Osteocyte (in vitro differentiated cells): Measurements from ENCODE around the gene MYO15B. TPM values are rescaled to one million over a fixed set of nuclear protein-coding genes. Genes with fewer than 3 reads are reported as not detected.
"Not testable (repeated sequence)": the region's sequence is repeated elsewhere in the genome, so short reads cannot be mapped to it uniquely, and the experiment has no call there.

Source experiments
- DNase-seq: peaks from one replicate; pipeline ENCODE4 v3.0.0; 2021; ENCODE audit warnings: mixed read lengths; ENCODE audit not compliant: unreplicated experiment; ENCODE audit errors: extremely low spot score
- H3K27ac Mint-ChIP-seq: one replicate; pipeline ENCODE4 v1.8.0; 2021; ENCODE audit warnings: mild to moderate bottlenecking, mixed read lengths; ENCODE audit not compliant: unreplicated experiment
- H3K27me3 Mint-ChIP-seq: one replicate; pipeline ENCODE4 v1.8.0; 2021; ENCODE audit warnings: mixed read lengths; ENCODE audit not compliant: unreplicated experiment
- H3K36me3 Mint-ChIP-seq: one replicate; pipeline ENCODE4 v1.8.0; 2021; ENCODE audit warnings: mixed read lengths; ENCODE audit not compliant: unreplicated experiment
- H3K4me1 Mint-ChIP-seq: one replicate; pipeline ENCODE4 v1.8.0; 2021; ENCODE audit warnings: mixed read lengths; ENCODE audit not compliant: unreplicated experiment
- H3K4me3 Mint-ChIP-seq: one replicate; pipeline ENCODE4 v1.8.0; 2021; ENCODE audit warnings: mild to moderate bottlenecking, moderate library complexity, mixed read lengths; ENCODE audit not compliant: unreplicated experiment
- H3K9me3 Mint-ChIP-seq: one replicate; pipeline ENCODE4 v1.8.0; 2021; ENCODE audit warnings: mixed read lengths; ENCODE audit not compliant: unreplicated experiment
- CTCF ChIP-seq: fragments of 200-600 bp; sonication (generic); IDR thresholded peaks from 2 replicates; pipeline ENCODE4 v1.5.0; 2021; ENCODE audit warnings: antibody characterized with exemption, mild to moderate bottlenecking, moderate library complexity
- total RNA-seq: library from RNA; stranded (reverse); gene quantifications from 2 replicates; pipeline ENCODE4 v1.2.1, GENCODE V29; 2021

Gene MYO15B
- total RNA-seq, 1 donor from 2014 or later = 40.8 TPM

- Mint-ChIP-seq H3K4me3 (no peak overlapping the region), H3K27me3 (no peaks in the 10 kb centered on the region), H3K9me3 (no peaks in the 10 kb centered on the region), H3K36me3 (no peaks in the 10 kb centered on the region), H3K4me1 (no peaks in the 10 kb centered on the region), H3K27ac (no peak overlapping the region)
- no peak for DNase-seq
- TF ChIP-seq CTCF = no peak
Observed at GRCh38 chr17:75575728-75576127, 11.9 kb upstream of the MYO15B start.

DNA sequence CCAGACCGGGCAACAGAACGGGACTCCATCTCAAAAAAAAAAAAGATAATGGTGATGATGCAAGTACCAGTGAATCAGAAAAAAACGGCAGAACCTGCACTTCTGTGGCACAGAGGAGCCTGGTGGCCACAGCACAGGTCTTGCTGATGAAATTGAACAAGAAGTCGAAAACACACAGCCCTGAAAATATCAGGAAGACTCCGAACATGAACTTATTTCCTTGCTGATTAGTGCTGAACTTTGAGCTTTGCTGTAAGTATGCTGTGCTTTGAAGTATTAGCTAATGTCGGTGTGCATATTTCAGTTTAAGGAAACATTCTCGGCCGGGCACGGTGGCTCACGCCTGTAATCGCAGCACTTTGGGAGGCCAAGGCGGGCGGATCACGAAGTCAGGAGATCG, 10.9 kb upstream of the MYO15B start:
- no peaks in the 10 kb centered on the region for H3K9me3 Mint-ChIP-seq
- no peak overlapping the region for H3K27ac Mint-ChIP-seq
- no peaks in the 10 kb centered on the region for H3K36me3 Mint-ChIP-seq
- H3K4me1 Mint-ChIP-seq = no peaks in the 10 kb centered on the region
- TF ChIP-seq CTCF = no peak
- H3K4me3 Mint-ChIP-seq = no peak overlapping the region
- no peaks in the 10 kb centered on the region for H3K27me3 Mint-ChIP-seq
- DNase-seq = no peak

DNA sequence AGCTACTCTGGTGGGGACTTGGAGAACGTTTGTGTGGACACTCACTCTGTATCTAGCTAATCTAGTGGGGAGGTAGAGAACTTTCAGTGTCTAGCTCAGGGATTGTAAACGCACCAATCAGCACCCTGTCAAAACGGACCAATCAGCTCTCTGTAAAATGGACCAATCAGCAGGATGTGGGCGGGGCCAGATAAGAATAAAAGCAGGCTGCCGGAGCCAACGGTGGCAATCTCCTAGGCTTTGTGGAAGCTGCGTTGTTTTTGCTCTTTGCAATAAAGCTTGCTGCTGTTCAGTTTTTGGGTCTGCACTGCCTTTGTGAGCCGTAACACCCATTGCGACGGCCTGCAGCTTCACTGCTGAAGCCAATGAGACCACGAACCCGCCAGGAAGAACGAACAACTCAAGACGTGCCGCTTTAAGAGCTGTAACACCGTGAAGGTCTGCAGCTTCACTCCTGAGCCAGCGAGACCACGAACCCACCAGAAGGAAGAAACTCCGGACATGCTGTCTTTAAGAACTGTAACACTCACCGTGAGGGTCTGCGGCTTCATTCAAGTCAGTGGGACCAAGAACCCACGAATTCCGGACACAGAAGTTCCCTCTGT, 6.4 kb upstream of the MYO15B start:
- not testable (repeated sequence) for H3K36me3 Mint-ChIP-seq, H3K4me1 Mint-ChIP-seq, H3K27ac Mint-ChIP-seq, DNase-seq, H3K4me3 Mint-ChIP-seq, H3K9me3 Mint-ChIP-seq, H3K27me3 Mint-ChIP-seq

DNA sequence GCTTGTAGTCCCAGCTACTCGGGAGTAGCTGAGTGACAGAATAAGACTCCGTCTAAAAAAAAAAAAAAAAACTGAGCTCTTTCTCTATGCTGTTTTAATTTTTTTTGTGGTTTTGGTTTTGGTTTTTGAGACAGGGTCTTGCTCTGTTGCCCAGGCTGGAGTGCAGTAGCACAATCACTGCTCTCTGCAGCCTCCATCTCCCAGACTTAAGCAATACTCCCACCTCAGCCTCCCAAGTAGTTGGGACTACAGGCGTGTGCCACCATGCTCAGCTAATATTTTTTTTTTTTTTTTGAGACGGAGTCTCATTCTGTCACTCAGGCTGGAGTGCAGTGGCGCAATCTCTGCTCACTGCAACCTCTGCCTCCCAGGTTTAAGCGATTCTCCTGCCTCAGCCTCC, 4.4 kb upstream of the MYO15B start:
- not testable (repeated sequence) for H3K4me1 Mint-ChIP-seq, DNase-seq, H3K27me3 Mint-ChIP-seq, H3K4me3 Mint-ChIP-seq, H3K36me3 Mint-ChIP-seq, H3K9me3 Mint-ChIP-seq, H3K27ac Mint-ChIP-seq

- no peak for TF ChIP-seq CTCF
- Mint-ChIP-seq H3K9me3 (no peaks in the 10 kb centered on the region), H3K4me3 (no peak overlapping the region), H3K4me1 (no peaks in the 10 kb centered on the region), H3K27ac (no peak overlapping the region), H3K27me3 (peaks cover 4% of the 10 kb centered on the region), H3K36me3 (no peaks in the 10 kb centered on the region)
- DNase-seq = no peak
Observed at GRCh38 chr17:75584849-75585175, 2.8 kb upstream of the MYO15B start.

GRCh38 chr17:75588596-75589011, 1.0 kb downstream of the MYO15B start:
- no peak overlapping the region for H3K4me3 Mint-ChIP-seq
- H3K36me3 Mint-ChIP-seq = no peaks in the 10 kb centered on the region
- peaks cover 4% of the 10 kb centered on the region for H3K27me3 Mint-ChIP-seq
- H3K4me1 Mint-ChIP-seq = peaks cover 3% of the 10 kb centered on the region
- TF ChIP-seq CTCF = no peak
- no peak overlapping the region for H3K27ac Mint-ChIP-seq
- H3K9me3 Mint-ChIP-seq = no peaks in the 10 kb centered on the region
- DNase-seq = no peak
